Body of pancreas (tissue), 4 donors: ENCODE measurements around the gene ANKRD13D. TPM values are rescaled to one million over a fixed set of nuclear protein-coding genes. Genes with fewer than 3 reads are reported as not detected.
A peak's percentile ranks its signal among the peaks of the same experiment; 100 is the strongest.

Experiments
- ATAC-seq: fragments of 150-250 bp; one replicate; pipeline ENCODE4 v1.9.1; 2016
- DNase-seq, 4 donors: peaks; one replicate each; pipeline ENCODE4 v3.0.0-alpha.2; 2019
- H3K27ac ChIP-seq, 4 donors: fragments of 200-600 bp; sonication (generic); 1 replicate in 3 of 4; 2 replicates in 1 of 4; pipeline versions ENCODE4 v1.5.1 to v1.6.1; 2016 to 2019; ENCODE audit warnings: mild to moderate bottlenecking in 1 of 4, mixed read lengths in 1 of 4, moderate library complexity in 1 of 4
- H3K27me3 ChIP-seq, 2 donors: fragments of 200-600 bp; sonication (generic); one replicate each; pipeline ENCODE4 v1.6.0; 2016; ENCODE audit warnings: mild to moderate bottlenecking in 1 of 2
- H3K36me3 ChIP-seq, 2 donors: fragments of 200-600 bp; sonication (generic); replicated peaks in 1 of 2; 2 replicates each; pipeline ENCODE4 v1.5.1; 2016; ENCODE audit warnings: low read depth in 2 of 2; ENCODE audit not compliant: insufficient read depth in 1 of 2
- H3K4me1 ChIP-seq: fragments of 200-600 bp; sonication (generic); one replicate; pipeline ENCODE4 v1.6.0; 2016
- H3K4me3 ChIP-seq, 2 donors: fragments of 200-600 bp; sonication (generic); 1 replicate in 1 of 2; 2 replicates in 1 of 2; pipeline ENCODE4 v1.5.1; 2016 to 2019
- H3K9me3 ChIP-seq, 3 donors: fragments of 200-600 bp; sonication (generic); 1 replicate in 2 of 3; 2 replicates in 1 of 3; pipeline ENCODE4 v1.5.1; 2016
- POLR2A ChIP-seq, 3 donors: fragments of 450-650 bp; IDR thresholded peaks; one replicate each; pipeline ENCODE4 v1.6.1; 2016; ENCODE audit warnings: antibody characterized with exemption in 3 of 3, mild to moderate bottlenecking in 2 of 3
- WGBS, 2 donors: methylation state at CpG; one replicate each; pipeline ENCODE4 v1.1.5; 2017; 5-methylcytosine and 5-hydroxymethylcytosine counted together
- intact Hi-C: fragments of 100-400 bp; cut with DNase I; formaldehyde crosslinking; loops from one replicate; pipeline ENCODE4 v1.15.1; 2023
- total RNA-seq, 2 donors: library from RNA; depleted of rRNA; stranded (reverse); fragments of >200 nt; gene quantifications; one replicate each; pipeline ENCODE4 v1.1.0, GENCODE V29; 2016
- TF ChIP-seq, protein P1 (sequence below), 7 experiments: fragments of 450-650 bp in 4 of 7; fragments of 200-600 bp in 3 of 7; sonication (generic) in 3 of 7; IDR thresholded peaks; one replicate each; pipeline ENCODE4 v1.5.1; 2016 to 2019; ENCODE audit warnings: antibody characterized with exemption in 7 of 7

The ANKRD13D gene
- total RNA-seq, 2 donors from 2014 or later, result 18.2 to 39.6 TPM

DNA sequence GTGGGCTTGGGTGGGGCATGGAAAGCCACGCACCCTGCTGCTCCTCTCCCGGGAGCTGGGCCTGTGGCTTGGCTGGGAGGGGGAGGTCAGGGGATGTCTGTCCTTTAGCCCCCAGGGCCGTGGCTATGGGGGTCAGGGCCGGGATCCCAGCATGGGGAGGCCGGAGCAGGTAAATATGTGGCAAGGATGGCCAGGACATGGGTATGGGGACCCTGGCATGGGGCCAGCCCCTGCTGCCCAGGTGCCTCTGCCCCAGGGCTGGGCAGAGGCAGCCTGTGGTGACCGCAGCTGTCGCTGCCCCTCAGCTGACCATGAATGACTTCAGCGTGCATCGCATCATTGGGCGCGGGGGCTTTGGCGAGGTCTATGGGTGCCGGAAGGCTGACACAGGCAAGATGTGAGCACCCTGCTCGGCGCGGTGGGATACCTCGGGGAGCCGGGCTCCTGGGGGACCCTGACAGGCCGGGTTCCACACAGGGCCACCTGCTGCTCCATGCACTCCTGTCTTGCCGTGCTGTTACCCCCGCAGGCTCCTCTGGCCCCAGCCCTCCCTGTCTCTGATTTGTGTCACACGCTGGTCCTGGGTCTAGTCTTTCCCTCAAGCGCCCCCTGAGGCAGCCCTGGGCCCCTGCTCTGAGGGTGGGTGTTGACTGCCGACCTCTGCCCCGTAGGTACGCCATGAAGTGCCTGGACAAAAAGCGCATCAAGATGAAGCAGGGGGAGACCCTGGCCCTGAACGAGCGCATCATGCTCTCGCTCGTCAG, 8.1 kb upstream of the ANKRD13D start:
- ATAC-seq (no peak), DNase-seq (peak in 2 of 4 donors; percentile 4 to 9)
- H3K27me3 ChIP-seq, result no peaks in the 10 kb centered on the region
- H3K36me3 ChIP-seq, result peaks cover 0 to 32% of the 10 kb centered on the region in 2 donors
- TF ChIP-seq POLR2A (IDR thresholded peaks at IDR 0.05), result no peak
- H3K9me3 ChIP-seq, result no peaks in the 10 kb centered on the region
- WGBS, 2 donors, result 94 to 98% methylated on average over 8 to 25 of the region's 31 CpGs
- peak overlapping the region in 1 of 4 donors; percentile 24 for H3K27ac ChIP-seq
- H3K4me3 ChIP-seq, result no peak overlapping the region
- peaks cover 19% of the 10 kb centered on the region for H3K4me1 ChIP-seq
- intact Hi-C loops, result no loop called here

DNA sequence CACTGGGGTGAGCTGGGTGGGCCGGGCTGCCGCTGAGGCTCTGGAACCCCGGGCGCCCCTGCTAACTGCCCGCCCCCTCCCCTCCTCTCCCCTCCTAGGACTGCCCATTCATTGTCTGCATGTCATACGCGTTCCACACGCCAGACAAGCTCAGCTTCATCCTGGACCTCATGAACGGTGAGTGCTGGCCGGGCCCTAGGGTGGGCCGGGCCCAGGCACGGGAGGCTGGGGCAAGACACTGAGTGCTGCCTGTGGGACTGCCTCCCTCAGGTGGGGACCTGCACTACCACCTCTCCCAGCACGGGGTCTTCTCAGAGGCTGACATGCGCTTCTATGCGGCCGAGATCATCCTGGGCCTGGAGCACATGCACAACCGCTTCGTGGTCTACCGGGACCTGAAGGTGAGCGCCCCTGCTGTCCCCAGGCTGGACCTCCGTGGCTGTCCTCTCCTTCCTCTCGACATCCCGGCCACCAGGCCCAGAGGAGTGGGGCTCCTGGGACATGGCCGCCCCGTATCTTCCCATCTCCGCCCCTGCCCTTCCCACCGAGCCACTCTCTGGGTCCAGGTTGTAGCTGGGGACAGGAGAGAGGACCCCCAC, 7.5 kb upstream of the ANKRD13D start:
- H3K36me3 ChIP-seq, result peaks cover 0 to 32% of the 10 kb centered on the region in 2 donors
- DNase-seq, result peak in 3 of 4 donors; percentile 1 to 9 (median 4)
- TF ChIP-seq, protein P1, sequence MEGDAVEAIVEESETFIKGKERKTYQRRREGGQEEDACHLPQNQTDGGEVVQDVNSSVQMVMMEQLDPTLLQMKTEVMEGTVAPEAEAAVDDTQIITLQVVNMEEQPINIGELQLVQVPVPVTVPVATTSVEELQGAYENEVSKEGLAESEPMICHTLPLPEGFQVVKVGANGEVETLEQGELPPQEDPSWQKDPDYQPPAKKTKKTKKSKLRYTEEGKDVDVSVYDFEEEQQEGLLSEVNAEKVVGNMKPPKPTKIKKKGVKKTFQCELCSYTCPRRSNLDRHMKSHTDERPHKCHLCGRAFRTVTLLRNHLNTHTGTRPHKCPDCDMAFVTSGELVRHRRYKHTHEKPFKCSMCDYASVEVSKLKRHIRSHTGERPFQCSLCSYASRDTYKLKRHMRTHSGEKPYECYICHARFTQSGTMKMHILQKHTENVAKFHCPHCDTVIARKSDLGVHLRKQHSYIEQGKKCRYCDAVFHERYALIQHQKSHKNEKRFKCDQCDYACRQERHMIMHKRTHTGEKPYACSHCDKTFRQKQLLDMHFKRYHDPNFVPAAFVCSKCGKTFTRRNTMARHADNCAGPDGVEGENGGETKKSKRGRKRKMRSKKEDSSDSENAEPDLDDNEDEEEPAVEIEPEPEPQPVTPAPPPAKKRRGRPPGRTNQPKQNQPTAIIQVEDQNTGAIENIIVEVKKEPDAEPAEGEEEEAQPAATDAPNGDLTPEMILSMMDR (IDR thresholded peaks at IDR 0.05), result no peak
- no peak for TF ChIP-seq POLR2A (IDR thresholded peaks at IDR 0.05)

DNA sequence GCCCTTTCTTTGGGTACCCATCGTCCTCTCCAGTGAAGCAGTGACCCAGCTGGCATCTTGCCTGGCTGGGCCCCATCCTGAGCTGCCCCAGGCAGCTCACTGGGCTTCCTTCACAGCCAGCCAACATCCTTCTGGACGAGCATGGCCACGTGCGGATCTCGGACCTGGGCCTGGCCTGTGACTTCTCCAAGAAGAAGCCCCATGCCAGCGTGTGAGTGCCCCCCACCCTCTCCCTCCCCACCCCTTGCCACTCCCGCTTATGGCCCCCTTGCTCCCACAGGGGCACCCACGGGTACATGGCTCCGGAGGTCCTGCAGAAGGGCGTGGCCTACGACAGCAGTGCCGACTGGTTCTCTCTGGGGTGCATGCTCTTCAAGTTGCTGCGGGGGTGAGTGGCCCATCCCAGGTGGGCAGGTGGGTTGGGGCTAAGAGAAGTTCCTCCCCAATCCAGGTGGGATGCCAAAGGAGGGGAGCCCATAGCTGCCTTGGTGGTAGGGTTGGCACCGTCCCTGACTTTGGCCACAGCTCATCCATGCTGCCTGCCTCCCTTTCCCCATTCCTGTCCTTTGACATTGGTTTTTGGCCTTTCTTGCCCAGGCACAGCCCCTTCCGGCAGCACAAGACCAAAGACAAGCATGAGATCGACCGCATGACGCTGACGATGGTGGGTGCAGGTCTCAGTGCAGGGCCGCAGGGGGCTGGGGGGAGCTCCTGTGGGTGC, 6.8 kb upstream of the ANKRD13D start:
- ATAC-seq (no peak), DNase-seq (peak in 2 of 4 donors; percentile 5 to 9)
- intact Hi-C loops, result no loop called here
- no peaks in the 10 kb centered on the region for H3K27me3 ChIP-seq
- peaks cover 20% of the 10 kb centered on the region for H3K4me1 ChIP-seq
- no peaks in the 10 kb centered on the region for H3K9me3 ChIP-seq
- peaks cover 0 to 32% of the 10 kb centered on the region in 2 donors for H3K36me3 ChIP-seq
- WGBS, 2 donors, result 86 to 93% methylated on average over 20 of the region's 20 CpGs
- TF ChIP-seq POLR2A (IDR thresholded peaks at IDR 0.05), result no peak
- H3K4me3 ChIP-seq, result no peak overlapping the region
- H3K27ac ChIP-seq, result peak overlapping the region in 1 of 4 donors; percentile 59

More for the DNA sequence above, 7.5 kb upstream of the ANKRD13D start:
- H3K27me3 ChIP-seq, result no peaks in the 10 kb centered on the region
- intact Hi-C loops, result no loop called here
- no peak for ATAC-seq
- no peak overlapping the region for H3K4me3 ChIP-seq
- H3K27ac ChIP-seq, result no peak overlapping the region
- H3K4me1 ChIP-seq, result peaks cover 20% of the 10 kb centered on the region
- H3K9me3 ChIP-seq, result no peaks in the 10 kb centered on the region
- WGBS, 2 donors, result 85 to 92% methylated on average over 8 to 27 of the region's 27 CpGs

DNA sequence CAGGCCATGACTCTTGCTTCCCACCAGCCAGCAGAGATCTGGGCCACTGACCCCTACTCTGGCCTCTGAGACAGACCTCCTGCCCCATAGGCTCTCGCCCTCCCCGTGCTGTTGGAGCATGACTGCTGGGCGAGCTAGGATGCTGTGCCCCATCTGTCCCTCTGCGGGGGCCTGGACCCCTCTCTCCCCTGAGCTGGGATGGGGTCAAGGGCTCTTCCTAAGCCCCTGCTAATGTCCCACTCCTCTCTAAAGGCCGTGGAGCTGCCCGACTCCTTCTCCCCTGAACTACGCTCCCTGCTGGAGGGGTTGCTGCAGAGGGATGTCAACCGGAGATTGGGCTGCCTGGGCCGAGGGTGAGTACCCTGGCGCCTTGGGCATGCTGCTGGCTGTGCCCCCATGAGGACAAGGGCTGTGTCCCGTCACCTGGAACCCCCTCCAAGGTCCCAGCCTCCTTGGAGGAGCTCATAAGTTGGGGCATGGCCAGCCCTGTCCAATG, 6.2 kb upstream of the ANKRD13D start:
- H3K4me3 ChIP-seq, result no peak overlapping the region
- intact Hi-C loops, result no loop called here
- peaks cover 23% of the 10 kb centered on the region for H3K4me1 ChIP-seq
- peaks cover 0 to 32% of the 10 kb centered on the region in 2 donors for H3K36me3 ChIP-seq
- ATAC-seq (no peak), DNase-seq (peak in 1 of 4 donors; percentile 10)
- H3K9me3 ChIP-seq, result no peaks in the 10 kb centered on the region
- no peaks in the 10 kb centered on the region for H3K27me3 ChIP-seq
- TF ChIP-seq, protein P1 (IDR thresholded peaks at IDR 0.05), result no peak
- peak overlapping the region in 2 of 4 donors; percentile 1 to 59 for H3K27ac ChIP-seq
- 88 to 93% methylated on average over 5 to 11 of the region's 11 CpGs for WGBS, 2 donors

DNA sequence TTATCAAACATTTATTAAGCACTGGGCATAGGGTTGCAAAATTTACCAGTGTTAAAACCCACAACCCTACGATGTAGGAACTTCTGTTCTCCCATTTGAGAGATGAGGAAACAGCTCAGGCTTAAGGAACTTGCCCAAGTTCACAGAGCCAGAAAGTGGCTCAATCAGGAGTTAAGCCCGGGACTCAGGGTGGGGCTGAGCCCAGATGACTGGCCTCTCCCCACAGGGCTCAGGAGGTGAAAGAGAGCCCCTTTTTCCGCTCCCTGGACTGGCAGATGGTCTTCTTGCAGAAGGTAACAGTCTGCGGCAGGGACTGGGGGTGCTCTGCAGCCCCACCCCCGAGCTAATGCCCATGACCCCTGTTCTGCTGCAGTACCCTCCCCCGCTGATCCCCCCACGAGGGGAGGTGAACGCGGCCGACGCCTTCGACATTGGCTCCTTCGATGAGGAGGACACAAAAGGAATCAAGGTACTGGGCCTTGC, 5.6 kb upstream of the ANKRD13D start:
- H3K27ac ChIP-seq, result peak overlapping the region in 2 of 4 donors; percentile 1 to 59
- H3K27me3 ChIP-seq, result no peaks in the 10 kb centered on the region
- H3K36me3 ChIP-seq, result peaks cover 0 to 32% of the 10 kb centered on the region in 2 donors
- 88 to 100% methylated on average over 7 to 13 of the region's 13 CpGs for WGBS, 2 donors
- DNase-seq (peak in 2 of 4 donors; percentile 10 to 60), ATAC-seq (no peak)
- peaks cover 23% of the 10 kb centered on the region for H3K4me1 ChIP-seq
- H3K9me3 ChIP-seq, result no peaks in the 10 kb centered on the region
- TF ChIP-seq, protein P1 (IDR thresholded peaks at IDR 0.05), result no peak
- no peak for TF ChIP-seq POLR2A (IDR thresholded peaks at IDR 0.05)
- intact Hi-C loops, result no loop called here
- no peak overlapping the region for H3K4me3 ChIP-seq
